GM12878 (cell line): Measurements from ENCODE around the gene UQCRH. TPM values are rescaled to one million over a fixed set of nuclear protein-coding genes. Genes with fewer than 3 reads are reported as not detected.
"Not testable (repeated sequence)": the region's sequence is repeated elsewhere in the genome, so short reads cannot be mapped to it uniquely, and the experiment has no call there.

Source experiments
- ATAC-seq: fragments of 200-7000 bp; cut with Tn5 transposase; 3 replicates; pipeline ENCODE4 v1.9.1; 2020; ENCODE audit warnings: mild to moderate bottlenecking, moderate library complexity
- BruUV-seq: library from RNA; stranded (reverse); fragments of 400-500 nt; replicated peaks from 2 replicates; lab custom pipeline; 2021; lab: Mats Ljungman, UMichigan
- CTCF ChIA-PET: fragments of 300-600 bp; sonication (Branson Sonifier 250); formaldehyde crosslinking; extraction: SDS; loops from one replicate; lab custom pipeline; 2021; ENCODE audit warnings: inconsistent platforms; lab: Yijun Ruan, JAX
- POLR2A ChIA-PET: fragments of 350-600 bp; formaldehyde crosslinking; extraction: SDS; loops from one replicate; lab custom pipeline; 2021; ENCODE audit warnings: inconsistent platforms; lab: Charles Lee
- RAD21 ChIA-PET: fragments of 300-600 bp; sonication (Branson Sonifier 250); formaldehyde crosslinking; loops from one replicate; lab custom pipeline; 2023; ENCODE audit warnings: antibody characterized with exemption; ENCODE audit not compliant: unreplicated experiment; lab: Charles Lee
- SMC1A ChIA-PET: fragments of 300-600 bp; sonication (Branson Sonifier 250); formaldehyde crosslinking; loops from one replicate; lab custom pipeline; 2023; ENCODE audit not compliant: unreplicated experiment, uncharacterized antibody; lab: Charles Lee
- DNase-seq: peaks from one replicate; pipeline ENCODE4 v3.0.0-alpha.2; 2011; ENCODE audit warnings: low read depth, low spot score
- FAIRE-seq: peaks from 3 replicates; lab custom pipeline; 2011; peaks lifted over from hg19 to GRCh38; lab: Jason Lieb, UNC
- H2AFZ ChIP-seq: 2 replicates; pipeline ENCODE4 v1.6.0; 2011; ENCODE audit warnings: low read depth, low read length, control low read depth; ENCODE audit not compliant: control insufficient read depth
- H3K27ac ChIP-seq: 2 replicates; pipeline ENCODE4 v1.5.1; 2011; ENCODE audit warnings: control low read depth; ENCODE audit not compliant: control insufficient read depth, insufficient read depth
- H3K27me3 ChIP-seq, 2 experiments: replicated peaks in 1 of 2; 2 replicates each; pipeline versions ENCODE4 v1.6.0 to v1.6.1; 2011; ENCODE audit warnings: low read length in 1 of 2; ENCODE audit not compliant: control insufficient read depth in 2 of 2, insufficient read depth in 2 of 2
- H3K36me3 ChIP-seq, 2 experiments: 2 replicates each; pipeline ENCODE4 v1.5.1; 2011; ENCODE audit warnings: low read length in 1 of 2; ENCODE audit not compliant: control insufficient read depth in 2 of 2, insufficient read depth in 2 of 2
- H3K4me1 ChIP-seq: 2 replicates; pipeline ENCODE4 v1.6.1; 2011; ENCODE audit warnings: mild to moderate bottlenecking, low read length, moderate library complexity, mixed read lengths; ENCODE audit not compliant: control insufficient read depth, insufficient read depth
- H3K4me2 ChIP-seq: 2 replicates; pipeline ENCODE4 v1.6.0; 2011; ENCODE audit warnings: control low read depth; ENCODE audit not compliant: control insufficient read depth, insufficient read depth
- H3K4me3 ChIP-seq: fragments of 200-600 bp; sonication (generic); 2 replicates; pipeline ENCODE4 v1.5.1; 2016
- H3K79me2 ChIP-seq: 2 replicates; pipeline ENCODE4 v1.6.0; 2011; ENCODE audit warnings: low read length; ENCODE audit not compliant: control insufficient read depth, insufficient read depth
- H3K9ac ChIP-seq: 2 replicates; pipeline ENCODE4 v1.8.0; 2011; ENCODE audit warnings: low read length, control low read depth, mixed read lengths; ENCODE audit not compliant: control insufficient read depth, insufficient read depth
- H3K9me3 ChIP-seq: replicated peaks from 3 replicates; pipeline ENCODE4 v1.5.1; 2011; ENCODE audit warnings: mild to moderate bottlenecking, low read length; ENCODE audit not compliant: control insufficient read depth, insufficient read depth
- H4K20me1 ChIP-seq: 2 replicates; pipeline ENCODE4 v1.6.0; 2011; ENCODE audit not compliant: control insufficient read depth, insufficient read depth
- RAD51 ChIP-seq: fragments of 450-650 bp; IDR thresholded peaks from 2 replicates; pipeline ENCODE4 v1.6.1; 2016; ENCODE audit warnings: moderate library complexity, mild to moderate bottlenecking, inconsistent platforms
- WGBS: methylation state at CpG from one replicate; pipeline ENCODE4 v1.1.6; 2016; ENCODE audit warnings: low lambda C conversion rate; ENCODE audit not compliant: insufficient replicate concordance, insufficient coverage; ENCODE audit errors: missing lambda C conversion rate; 5-methylcytosine and 5-hydroxymethylcytosine counted together
- in situ Hi-C: fragments of 300-500 bp; cut with MboI; formaldehyde crosslinking; loops from 9 replicates; pipeline ENCODE4 v1.14.3; 2018; ENCODE audit warnings: mixed read lengths
- intact Hi-C: fragments of 100-400 bp; cut with micrococcal nuclease; formaldehyde crosslinking; loops from one replicate; pipeline ENCODE4 v1.14.2; 2022; ENCODE audit not compliant: unreplicated experiment
- polyA plus RNA-seq, 11 experiments: library from polyadenylated mRNA; depleted of rRNA in 4 of 11; unstranded in 6 of 11; stranded (reverse) in 5 of 11; fragments of >200 nt; fragmentation: Nextera tagmentation in 4 of 11; fragmentation: Illumina TruSeq in 1 of 11; extraction: Ambion mirVana in 4 of 11; extraction: Trizol in 1 of 11; gene quantifications; 1 replicate in 1 of 11; 2 replicates in 10 of 11; pipeline versions ENCODE4 v1.2.1 to v1.2.3, GENCODE V29; 2011 to 2016; ENCODE audit warnings: inconsistent platforms in 2 of 11, missing spikeins in 2 of 11, low read depth in 1 of 11
- total RNA-seq, 4 experiments: library from RNA; depleted of rRNA in 3 of 4; stranded (reverse); fragments of >200 nt in 3 of 4; fragmentation: Illumina TruSeq in 1 of 4; extraction: Trizol in 1 of 4; gene quantifications; 2 replicates each; pipeline versions ENCODE4 v1.2.1 to v1.2.3, GENCODE V29; 2013 to 2021
- TF ChIP-seq, protein P1 (sequence below): fragments of 450-650 bp; IDR thresholded peaks from 2 replicates; pipeline ENCODE4 v1.6.1; 2017; ENCODE audit warnings: mild to moderate bottlenecking, moderate library complexity

UQCRH gene
- total and polyA plus RNA-seq, 10 of the 15 experiments (the other 5 are each of a cell fraction or from before 2014, with no cell fraction given) = 363 to 1,782 (median 597) TPM

DNA sequence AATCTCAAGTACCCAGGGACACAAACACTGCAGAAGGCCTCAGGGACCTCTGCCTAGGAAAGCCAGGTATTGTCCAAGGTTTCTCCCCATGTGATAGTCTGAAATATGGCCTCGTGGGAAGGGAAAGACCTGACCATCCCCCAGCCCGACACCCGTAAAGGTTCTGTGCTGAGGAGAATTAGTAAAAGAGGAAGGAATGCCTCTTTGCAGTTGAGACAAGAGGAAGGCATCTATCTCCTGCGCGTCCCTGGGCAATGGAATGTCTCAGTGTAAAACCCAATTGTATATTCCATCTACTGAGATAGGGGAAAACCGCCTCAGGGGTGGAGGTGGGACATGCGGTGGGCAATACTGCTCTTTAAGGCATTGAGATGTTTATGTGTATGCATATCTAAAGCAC is 26.3 kb downstream of the UQCRH start:
- H2AFZ ChIP-seq, in situ Hi-C loops, H3K36me3 ChIP-seq, FAIRE-seq, ATAC-seq, H3K4me2 ChIP-seq, DNase-seq, H4K20me1 ChIP-seq, H3K9me3 ChIP-seq, H3K27me3 ChIP-seq, BruUV-seq: not testable (repeated sequence)
- Histone ChIP-seq H3K27ac (peak overlapping the region; percentile 98; the same call in 1 of the 2 replicates), H3K9ac (peak overlapping the region; percentile 95; the same call in 1 of the 2 replicates), H3K4me3 (peak overlapping the region; percentile 66), H3K4me1 (peaks cover 29% of the 10 kb centered on the region), H3K79me2 (peaks cover 73% of the 10 kb centered on the region)
- RAD21 ChIA-PET = interaction anchor here (4.3 to 5.4 kb wide), 2 partner anchors 12 to 26 kb away, joined by 27 to 48 read pairs; partner anchors contain the start of genes LRRC41, NSUN4 and UQCRH
- 3% methylated on average over 5 of the region's 7 CpGs for WGBS
- SMC1A ChIA-PET = interaction anchor here (3.8 to 6.5 kb wide), 3 partner anchors 14 to 26 kb away, joined by 29 to 73 read pairs (median 46); partner anchors contain the start of genes LRRC41, NSUN4 and UQCRH
- POLR2A ChIA-PET = interaction anchor here (0.8 to 6.3 kb wide), 5 partner anchors 11 to 198 kb away, joined by 3 to 55 read pairs (median 35); partner anchors contain the start of genes LRRC41, NSUN4, PIK3R3 and RAD54L
- TF ChIP-seq, protein P1, sequence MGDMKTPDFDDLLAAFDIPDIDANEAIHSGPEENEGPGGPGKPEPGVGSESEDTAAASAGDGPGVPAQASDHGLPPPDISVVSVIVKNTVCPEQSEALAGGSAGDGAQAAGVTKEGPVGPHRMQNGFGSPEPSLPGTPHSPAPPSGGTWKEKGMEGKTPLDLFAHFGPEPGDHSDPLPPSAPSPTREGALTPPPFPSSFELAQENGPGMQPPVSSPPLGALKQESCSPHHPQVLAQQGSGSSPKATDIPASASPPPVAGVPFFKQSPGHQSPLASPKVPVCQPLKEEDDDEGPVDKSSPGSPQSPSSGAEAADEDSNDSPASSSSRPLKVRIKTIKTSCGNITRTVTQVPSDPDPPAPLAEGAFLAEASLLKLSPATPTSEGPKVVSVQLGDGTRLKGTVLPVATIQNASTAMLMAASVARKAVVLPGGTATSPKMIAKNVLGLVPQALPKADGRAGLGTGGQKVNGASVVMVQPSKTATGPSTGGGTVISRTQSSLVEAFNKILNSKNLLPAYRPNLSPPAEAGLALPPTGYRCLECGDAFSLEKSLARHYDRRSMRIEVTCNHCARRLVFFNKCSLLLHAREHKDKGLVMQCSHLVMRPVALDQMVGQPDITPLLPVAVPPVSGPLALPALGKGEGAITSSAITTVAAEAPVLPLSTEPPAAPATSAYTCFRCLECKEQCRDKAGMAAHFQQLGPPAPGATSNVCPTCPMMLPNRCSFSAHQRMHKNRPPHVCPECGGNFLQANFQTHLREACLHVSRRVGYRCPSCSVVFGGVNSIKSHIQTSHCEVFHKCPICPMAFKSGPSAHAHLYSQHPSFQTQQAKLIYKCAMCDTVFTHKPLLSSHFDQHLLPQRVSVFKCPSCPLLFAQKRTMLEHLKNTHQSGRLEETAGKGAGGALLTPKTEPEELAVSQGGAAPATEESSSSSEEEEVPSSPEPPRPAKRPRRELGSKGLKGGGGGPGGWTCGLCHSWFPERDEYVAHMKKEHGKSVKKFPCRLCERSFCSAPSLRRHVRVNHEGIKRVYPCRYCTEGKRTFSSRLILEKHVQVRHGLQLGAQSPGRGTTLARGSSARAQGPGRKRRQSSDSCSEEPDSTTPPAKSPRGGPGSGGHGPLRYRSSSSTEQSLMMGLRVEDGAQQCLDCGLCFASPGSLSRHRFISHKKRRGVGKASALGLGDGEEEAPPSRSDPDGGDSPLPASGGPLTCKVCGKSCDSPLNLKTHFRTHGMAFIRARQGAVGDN = peak; percentile 10; the same call in 1 of the 2 replicates
- 0 out of 2 replicates have a peak, but pooled peaks have one; percentile 7 for TF ChIP-seq RAD51
- intact Hi-C loops = loop anchor here (10.0 kb wide), 1 partner anchor 195 kb away; the partner anchor contains the start of gene PIK3R3
- CTCF ChIA-PET = interaction anchor here (1.8 to 5.9 kb wide), 4 partner anchors 12 to 85 kb away, joined by 7 to 59 read pairs (median 38); partner anchors contain the start of genes LRRC41, NSUN4 and UQCRH
